PC-9 (cell line): ENCODE data around the gene RNF5.

Source experiments
- EZH2 ChIP-seq: fragments of 200-600 bp; sonication (generic); IDR thresholded peaks from 2 replicates; pipeline ENCODE4 v1.8.0; 2017; ENCODE audit warnings: antibody characterized with exemption, low read depth
- TF ChIP-seq, protein P1 (sequence below): fragments of 200-600 bp; sonication (generic); conservative IDR thresholded peaks from 2 replicates; pipeline ENCODE4 v1.6.1; 2017; ENCODE audit warnings: mixed run types, antibody characterized with exemption, mild to moderate bottlenecking, moderate library complexity

DNA sequence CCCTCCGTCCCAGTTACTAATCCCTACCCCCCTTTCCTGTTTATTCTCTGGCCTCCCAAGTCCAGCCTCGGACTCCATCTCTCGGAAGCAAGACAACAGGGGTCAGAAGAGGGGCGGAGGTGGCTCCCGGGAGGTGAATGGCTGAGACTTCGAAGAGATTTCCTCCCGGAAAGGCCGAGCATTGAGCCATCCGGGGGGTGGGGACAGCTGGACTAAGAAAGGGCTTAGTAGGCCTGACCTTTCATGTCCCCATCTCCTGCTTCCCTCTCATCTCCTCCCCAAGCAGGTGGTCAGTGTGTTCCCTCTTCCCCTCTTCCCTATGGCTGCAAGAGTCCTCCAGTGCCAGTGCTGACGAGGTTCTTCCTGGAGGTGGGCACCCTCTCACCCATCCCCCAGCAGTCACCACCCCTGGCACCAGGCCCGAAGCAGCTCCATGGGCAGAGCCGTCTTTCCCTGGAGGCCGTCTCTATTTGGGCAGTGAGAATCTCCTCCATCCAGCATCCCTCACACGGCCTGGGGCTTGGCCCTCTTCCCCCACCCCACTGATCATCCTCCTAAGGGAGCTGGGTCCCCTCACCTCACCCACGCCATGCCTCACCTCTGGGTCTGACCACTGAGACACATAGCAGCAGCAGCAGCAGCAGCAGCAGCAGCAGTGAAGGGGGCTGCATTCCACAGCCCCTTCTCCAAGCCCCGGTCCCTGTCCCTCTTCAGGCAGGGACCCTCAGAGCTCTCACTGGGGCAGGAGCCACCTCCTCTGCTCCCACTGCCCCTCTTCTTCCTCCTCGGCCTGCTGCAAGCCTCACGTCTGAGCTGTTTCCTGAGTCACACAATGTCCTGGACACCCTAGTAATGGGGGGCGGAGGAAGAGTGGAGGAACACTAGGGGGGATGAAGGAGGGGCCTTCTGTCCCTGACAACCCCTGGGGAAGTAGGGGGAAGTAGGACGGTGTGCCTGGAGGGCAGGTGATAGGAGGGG is 45.3 kb downstream of the RNF5 start, which contains the start of gene NOTCH4:
- TF ChIP-seq, protein P1, sequence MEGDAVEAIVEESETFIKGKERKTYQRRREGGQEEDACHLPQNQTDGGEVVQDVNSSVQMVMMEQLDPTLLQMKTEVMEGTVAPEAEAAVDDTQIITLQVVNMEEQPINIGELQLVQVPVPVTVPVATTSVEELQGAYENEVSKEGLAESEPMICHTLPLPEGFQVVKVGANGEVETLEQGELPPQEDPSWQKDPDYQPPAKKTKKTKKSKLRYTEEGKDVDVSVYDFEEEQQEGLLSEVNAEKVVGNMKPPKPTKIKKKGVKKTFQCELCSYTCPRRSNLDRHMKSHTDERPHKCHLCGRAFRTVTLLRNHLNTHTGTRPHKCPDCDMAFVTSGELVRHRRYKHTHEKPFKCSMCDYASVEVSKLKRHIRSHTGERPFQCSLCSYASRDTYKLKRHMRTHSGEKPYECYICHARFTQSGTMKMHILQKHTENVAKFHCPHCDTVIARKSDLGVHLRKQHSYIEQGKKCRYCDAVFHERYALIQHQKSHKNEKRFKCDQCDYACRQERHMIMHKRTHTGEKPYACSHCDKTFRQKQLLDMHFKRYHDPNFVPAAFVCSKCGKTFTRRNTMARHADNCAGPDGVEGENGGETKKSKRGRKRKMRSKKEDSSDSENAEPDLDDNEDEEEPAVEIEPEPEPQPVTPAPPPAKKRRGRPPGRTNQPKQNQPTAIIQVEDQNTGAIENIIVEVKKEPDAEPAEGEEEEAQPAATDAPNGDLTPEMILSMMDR, result no peak
- TF ChIP-seq EZH2, result no peak
